Dendritic cell treated with granulocyte-macrophage colony-stimulating factor and Interleukin-4, amounts not matched to agents 40 ng/mL and 50 ng/mL, for 4 days (primary cell): Measurements from ENCODE around the gene SPHKAP.

ENCODE experiments used
- H3K27ac Mint-ChIP-seq: one replicate; pipeline ENCODE4 v1.8.0; 2022; ENCODE audit warnings: mild to moderate bottlenecking, mixed read lengths
- H3K27me3 Mint-ChIP-seq: one replicate; pipeline ENCODE4 v1.8.0; 2022; ENCODE audit warnings: mild to moderate bottlenecking, mixed read lengths
- H3K36me3 Mint-ChIP-seq: one replicate; pipeline ENCODE4 v1.8.0; 2022; ENCODE audit warnings: low read depth, mixed read lengths
- H3K4me1 Mint-ChIP-seq: one replicate; pipeline ENCODE4 v1.8.0; 2022; ENCODE audit warnings: low read depth, mixed read lengths
- H3K4me3 Mint-ChIP-seq: one replicate; pipeline ENCODE4 v1.8.0; 2022; ENCODE audit warnings: mild to moderate bottlenecking, moderate library complexity, mixed read lengths
- H3K9me3 Mint-ChIP-seq: one replicate; pipeline ENCODE4 v1.8.0; 2022; ENCODE audit warnings: mixed read lengths
- intact Hi-C: fragments of 100-400 bp; cut with micrococcal nuclease; formaldehyde crosslinking; loops from one replicate; pipeline ENCODE4 v1.15.0; 2022

Gene SPHKAP

DNA sequence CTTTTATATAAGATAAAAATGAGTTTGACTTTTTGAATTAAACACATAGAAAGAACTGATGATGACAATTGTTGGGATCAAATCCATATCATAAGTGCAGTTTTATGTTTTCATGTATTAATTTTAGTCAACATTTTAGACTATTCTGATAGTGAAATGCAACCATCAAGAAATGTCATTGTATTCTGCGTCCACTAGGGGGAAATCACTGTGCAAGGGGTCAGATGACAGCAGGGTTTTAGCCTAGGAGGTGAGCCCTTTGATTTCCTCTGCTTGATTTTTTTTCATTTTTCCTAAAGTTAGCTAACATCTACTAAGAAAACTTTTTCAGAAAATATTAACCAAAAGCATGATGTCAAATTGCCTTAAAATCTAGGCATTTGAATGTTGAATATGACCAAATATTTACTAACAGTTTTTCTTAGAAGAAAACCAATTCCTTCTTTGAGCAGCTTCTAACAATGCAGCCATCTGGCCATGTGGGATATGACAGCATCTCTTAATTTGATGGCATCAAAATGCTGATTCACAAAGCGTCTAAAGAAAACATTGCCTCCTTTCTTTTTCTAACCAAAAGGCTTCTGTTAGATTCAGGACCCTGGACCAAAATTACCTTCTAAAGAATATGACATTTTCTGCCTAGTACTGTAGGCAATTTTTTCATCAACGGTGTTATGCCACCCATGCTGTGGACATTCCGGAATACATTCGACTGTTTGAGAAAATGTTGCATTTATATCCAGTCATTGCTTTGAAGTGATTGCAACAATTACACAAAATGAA lies 141.5 kb downstream of the SPHKAP start:
- H3K27me3 Mint-ChIP-seq, result no peaks in the 10 kb centered on the region
- intact Hi-C loops, result no loop called here
- no peak overlapping the region for H3K27ac Mint-ChIP-seq
- no peak overlapping the region for H3K4me3 Mint-ChIP-seq
- H3K36me3 Mint-ChIP-seq, result no peaks in the 10 kb centered on the region
- no peaks in the 10 kb centered on the region for H3K9me3 Mint-ChIP-seq
- no peaks in the 10 kb centered on the region for H3K4me1 Mint-ChIP-seq

DNA sequence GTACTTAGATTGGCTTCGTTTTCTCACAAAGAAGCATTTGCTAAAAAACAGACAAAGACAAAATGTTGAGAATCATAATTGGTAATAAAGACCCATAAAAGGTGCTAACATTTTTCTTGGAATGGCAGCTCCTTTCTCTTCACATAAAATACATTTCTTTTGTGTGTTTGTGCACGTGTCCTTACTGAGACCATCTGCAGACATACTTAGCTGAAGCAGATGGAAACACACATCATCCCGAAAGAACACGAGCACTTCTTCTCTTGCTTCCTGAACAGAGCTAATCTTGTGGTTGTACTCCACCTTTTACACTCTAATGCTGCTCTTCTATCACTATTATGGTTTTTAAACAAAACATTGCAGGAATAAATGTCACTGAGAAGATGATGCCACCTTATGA lies 142.5 kb downstream of the SPHKAP start:
- H3K27me3 Mint-ChIP-seq, result no peaks in the 10 kb centered on the region
- H3K36me3 Mint-ChIP-seq, result no peaks in the 10 kb centered on the region
- H3K27ac Mint-ChIP-seq, result no peak overlapping the region
- intact Hi-C loops, result no loop called here
- H3K9me3 Mint-ChIP-seq, result peaks cover 2% of the 10 kb centered on the region
- H3K4me3 Mint-ChIP-seq, result no peak overlapping the region
- no peaks in the 10 kb centered on the region for H3K4me1 Mint-ChIP-seq

DNA sequence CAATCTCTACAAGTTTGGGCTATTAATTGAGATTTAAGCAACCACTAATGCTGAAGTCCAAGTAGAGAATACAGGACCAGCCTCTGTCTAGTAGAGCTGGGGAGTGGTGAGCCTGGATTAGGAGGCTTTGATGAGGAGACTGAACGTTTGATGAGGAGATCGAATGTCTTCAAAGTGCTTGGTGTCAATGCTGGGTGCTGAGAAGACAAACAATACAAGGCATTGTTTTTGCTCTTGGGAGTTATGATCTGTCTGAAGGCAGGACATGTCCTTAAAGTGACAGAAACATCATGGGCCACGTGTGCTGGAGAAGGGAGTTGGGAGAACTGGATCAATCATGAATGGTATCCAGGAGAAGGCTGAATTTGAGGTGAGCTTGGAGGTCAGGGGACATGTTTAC lies 143.6 kb downstream of the SPHKAP start:
- no peaks in the 10 kb centered on the region for H3K27me3 Mint-ChIP-seq
- no peaks in the 10 kb centered on the region for H3K36me3 Mint-ChIP-seq
- intact Hi-C loops, result no loop called here
- no peak overlapping the region for H3K27ac Mint-ChIP-seq
- H3K4me3 Mint-ChIP-seq, result no peak overlapping the region
- no peaks in the 10 kb centered on the region for H3K4me1 Mint-ChIP-seq
- peaks cover 9% of the 10 kb centered on the region for H3K9me3 Mint-ChIP-seq

DNA sequence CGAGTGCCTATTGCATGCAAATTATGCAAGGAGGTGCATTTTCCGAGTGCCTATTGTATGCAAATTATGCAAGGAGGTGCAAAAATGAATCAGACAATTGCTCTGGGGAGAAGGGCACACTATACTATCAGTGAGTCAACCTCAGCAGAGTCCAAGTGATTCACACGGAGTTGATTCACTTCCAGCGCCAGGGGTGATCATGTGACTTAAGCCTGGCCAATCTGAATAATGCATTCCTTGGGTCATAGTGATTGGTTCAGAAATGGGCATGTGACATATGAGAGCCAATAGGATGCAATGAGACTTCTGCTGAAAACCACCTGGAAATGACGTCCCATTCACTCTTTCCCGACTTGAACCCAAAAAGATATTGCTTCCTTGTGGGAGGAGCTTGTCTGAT lies 157.9 kb downstream of the SPHKAP start:
- Mint-ChIP-seq H3K4me3 (no peak overlapping the region), H3K36me3 (no peaks in the 10 kb centered on the region), H3K9me3 (peaks cover 30% of the 10 kb centered on the region), H3K27ac (no peak overlapping the region), H3K4me1 (no peaks in the 10 kb centered on the region), H3K27me3 (no peaks in the 10 kb centered on the region)
- intact Hi-C loops, result no loop called here

DNA sequence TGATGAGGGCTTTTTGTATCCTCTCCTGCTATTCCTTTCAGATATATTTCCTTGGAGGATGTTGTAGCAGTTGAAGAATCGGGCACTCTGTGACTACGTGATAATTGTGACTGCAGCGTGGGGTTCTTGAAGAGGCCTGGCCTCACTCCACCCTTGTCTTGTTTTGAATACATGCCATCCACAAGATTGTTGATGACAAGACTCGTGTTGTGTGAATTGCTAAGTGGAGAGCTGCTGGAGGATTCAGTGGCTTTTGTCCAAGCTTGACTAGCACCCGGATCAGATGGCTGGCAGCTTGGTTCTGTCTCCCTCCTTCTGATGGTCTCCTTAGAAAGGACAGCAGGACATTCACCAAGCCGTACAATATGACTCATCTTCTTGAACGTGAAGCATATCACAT lies 163.2 kb downstream of the SPHKAP start:
- intact Hi-C loops, result no loop called here
- Mint-ChIP-seq H3K4me1 (no peaks in the 10 kb centered on the region), H3K27me3 (no peaks in the 10 kb centered on the region)

GRCh38 chr2:228017784-228018183 lies 163.7 kb downstream of the SPHKAP start:
- peaks cover 27% of the 10 kb centered on the region for H3K9me3 Mint-ChIP-seq
- H3K36me3 Mint-ChIP-seq, result no peaks in the 10 kb centered on the region
- H3K27ac Mint-ChIP-seq, result no peak overlapping the region
- intact Hi-C loops, result no loop called here
- no peaks in the 10 kb centered on the region for H3K27me3 Mint-ChIP-seq
- H3K4me1 Mint-ChIP-seq, result no peaks in the 10 kb centered on the region
- H3K4me3 Mint-ChIP-seq, result no peak overlapping the region

More for the DNA sequence above, 163.2 kb downstream of the SPHKAP start:
- H3K9me3 Mint-ChIP-seq, result peaks cover 27% of the 10 kb centered on the region
- H3K4me3 Mint-ChIP-seq, result no peak overlapping the region
- no peak overlapping the region for H3K27ac Mint-ChIP-seq
- H3K36me3 Mint-ChIP-seq, result no peaks in the 10 kb centered on the region

GRCh38 chr2:228016402-228016801 lies 165.1 kb downstream of the SPHKAP start:
- H3K4me1 Mint-ChIP-seq, result no peaks in the 10 kb centered on the region
- H3K36me3 Mint-ChIP-seq, result no peaks in the 10 kb centered on the region
- H3K27me3 Mint-ChIP-seq, result no peaks in the 10 kb centered on the region
- H3K9me3 Mint-ChIP-seq, result peaks cover 27% of the 10 kb centered on the region
- no peak overlapping the region for H3K27ac Mint-ChIP-seq
- H3K4me3 Mint-ChIP-seq, result no peak overlapping the region
- intact Hi-C loops, result no loop called here

GRCh38 chr2:228015741-228016140 lies 165.7 kb downstream of the SPHKAP start:
- intact Hi-C loops, result no loop called here
- Mint-ChIP-seq H3K27me3 (no peaks in the 10 kb centered on the region), H3K27ac (no peak overlapping the region), H3K4me3 (no peak overlapping the region), H3K9me3 (peaks cover 27% of the 10 kb centered on the region), H3K36me3 (no peaks in the 10 kb centered on the region), H3K4me1 (no peaks in the 10 kb centered on the region)

- Mint-ChIP-seq H3K4me1 (no peaks in the 10 kb centered on the region), H3K4me3 (no peak overlapping the region), H3K27ac (no peak overlapping the region), H3K27me3 (no peaks in the 10 kb centered on the region), H3K36me3 (no peaks in the 10 kb centered on the region), H3K9me3 (no peaks in the 10 kb centered on the region)
- intact Hi-C loops, result no loop called here
Measured at GRCh38 chr2:227996366-227996765, 185.1 kb downstream of the SPHKAP start.

GRCh38 chr2:227990937-227991336 lies 190.6 kb downstream of the SPHKAP start:
- H3K4me1 Mint-ChIP-seq, result no peaks in the 10 kb centered on the region
- no peaks in the 10 kb centered on the region for H3K9me3 Mint-ChIP-seq
- no peak overlapping the region for H3K27ac Mint-ChIP-seq
- H3K4me3 Mint-ChIP-seq, result no peak overlapping the region
- H3K36me3 Mint-ChIP-seq, result no peaks in the 10 kb centered on the region
- intact Hi-C loops, result no loop called here
- no peaks in the 10 kb centered on the region for H3K27me3 Mint-ChIP-seq

GRCh38 chr2:227973241-227973640 lies 208.2 kb downstream of the SPHKAP start:
- no peak overlapping the region for H3K4me3 Mint-ChIP-seq

GRCh38 chr2:227971619-227972230 lies 209.8 kb downstream of the SPHKAP start:
- Mint-ChIP-seq H3K27ac (no peak overlapping the region), H3K9me3 (peaks cover 7% of the 10 kb centered on the region), H3K27me3 (no peaks in the 10 kb centered on the region), H3K36me3 (no peaks in the 10 kb centered on the region), H3K4me3 (no peak overlapping the region), H3K4me1 (no peaks in the 10 kb centered on the region)
- intact Hi-C loops, result no loop called here

More at GRCh38 chr2:227973241-227973640, 208.2 kb downstream of the SPHKAP start:
- no peaks in the 10 kb centered on the region for H3K4me1 Mint-ChIP-seq
- H3K9me3 Mint-ChIP-seq, result no peaks in the 10 kb centered on the region
- H3K27ac Mint-ChIP-seq, result no peak overlapping the region
- H3K36me3 Mint-ChIP-seq, result no peaks in the 10 kb centered on the region
- no peaks in the 10 kb centered on the region for H3K27me3 Mint-ChIP-seq
- intact Hi-C loops, result no loop called here

GRCh38 chr2:227960317-227960716 lies 221.2 kb downstream of the SPHKAP start:
- H3K4me1 Mint-ChIP-seq, result no peaks in the 10 kb centered on the region
- H3K36me3 Mint-ChIP-seq, result no peaks in the 10 kb centered on the region
- peaks cover 11% of the 10 kb centered on the region for H3K9me3 Mint-ChIP-seq
- H3K4me3 Mint-ChIP-seq, result no peak overlapping the region
- no peaks in the 10 kb centered on the region for H3K27me3 Mint-ChIP-seq
- H3K27ac Mint-ChIP-seq, result no peak overlapping the region
- intact Hi-C loops, result no loop called here

- Mint-ChIP-seq H3K4me1 (no peaks in the 10 kb centered on the region), H3K27ac (no peak overlapping the region), H3K4me3 (no peak overlapping the region), H3K9me3 (peaks cover 9% of the 10 kb centered on the region), H3K27me3 (no peaks in the 10 kb centered on the region), H3K36me3 (no peaks in the 10 kb centered on the region)
- intact Hi-C loops, result no loop called here
Measured at GRCh38 chr2:227942965-227943364, 238.5 kb downstream of the SPHKAP start.

GRCh38 chr2:227942021-227942420 lies 239.5 kb downstream of the SPHKAP start:
- Mint-ChIP-seq H3K4me3 (no peak overlapping the region), H3K27ac (no peak overlapping the region)
- intact Hi-C loops, result no loop called here

More at GRCh38 chr2:227942021-227942420, 239.5 kb downstream of the SPHKAP start:
- Mint-ChIP-seq H3K4me1 (no peaks in the 10 kb centered on the region), H3K27me3 (no peaks in the 10 kb centered on the region), H3K36me3 (no peaks in the 10 kb centered on the region), H3K9me3 (peaks cover 9% of the 10 kb centered on the region)
